ENCODE data around the gene LRBA.
A peak's percentile ranks its signal among the peaks of the same experiment; 100 is the strongest.
"Not testable (repeated sequence)": the region's sequence is repeated elsewhere in the genome, so short reads cannot be mapped to it uniquely, and the experiment has no call there.

Gene LRBA

DNA sequence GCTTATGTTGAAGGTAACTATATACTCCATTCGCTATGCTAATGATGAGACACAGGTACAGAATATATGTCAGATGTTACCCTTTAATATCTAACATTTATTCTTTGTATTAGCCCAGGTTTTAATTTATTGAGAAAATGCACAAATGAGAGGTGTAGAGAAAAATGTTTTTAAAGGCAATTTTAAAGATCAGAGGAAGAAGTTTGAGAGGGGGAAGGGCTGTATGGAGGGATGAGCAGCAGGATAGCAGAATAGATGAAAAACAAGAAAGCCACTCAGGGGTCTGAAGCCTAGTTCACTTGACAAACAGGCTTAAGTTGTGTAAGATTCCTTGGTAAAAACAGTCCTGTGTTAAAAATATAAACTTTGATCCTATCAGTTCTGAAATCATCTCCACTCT lies 429.5 kb downstream of the LRBA start:
- DNase-seq (ENCODE audit: low spot score), result no peak

GRCh38 chr4:150584111-150584915 lies 430.8 kb downstream of the LRBA start:
- no peak for DNase-seq (ENCODE audit: low spot score)

GRCh38 chr4:150583287-150584110 lies 431.6 kb downstream of the LRBA start:
- DNase-seq (ENCODE audit: low spot score), result no peak

- DNase-seq (ENCODE audit: low spot score), result no peak
Measured at GRCh38 chr4:150582873-150583286, 432.2 kb downstream of the LRBA start.

GRCh38 chr4:150582146-150582872 lies 432.8 kb downstream of the LRBA start, which contains the start of gene MAB21L2:
TSS of gene MAB21L2 (plus strand) at chr4:150582151. CDS start at chr4:150583030, 879 bp downstream.
- DNase-seq (ENCODE audit: low spot score), result no peak

GRCh38 chr4:150581641-150582051 lies 433.4 kb downstream of the LRBA start:
- DNase-seq (ENCODE audit: low spot score), result no peak

DNA sequence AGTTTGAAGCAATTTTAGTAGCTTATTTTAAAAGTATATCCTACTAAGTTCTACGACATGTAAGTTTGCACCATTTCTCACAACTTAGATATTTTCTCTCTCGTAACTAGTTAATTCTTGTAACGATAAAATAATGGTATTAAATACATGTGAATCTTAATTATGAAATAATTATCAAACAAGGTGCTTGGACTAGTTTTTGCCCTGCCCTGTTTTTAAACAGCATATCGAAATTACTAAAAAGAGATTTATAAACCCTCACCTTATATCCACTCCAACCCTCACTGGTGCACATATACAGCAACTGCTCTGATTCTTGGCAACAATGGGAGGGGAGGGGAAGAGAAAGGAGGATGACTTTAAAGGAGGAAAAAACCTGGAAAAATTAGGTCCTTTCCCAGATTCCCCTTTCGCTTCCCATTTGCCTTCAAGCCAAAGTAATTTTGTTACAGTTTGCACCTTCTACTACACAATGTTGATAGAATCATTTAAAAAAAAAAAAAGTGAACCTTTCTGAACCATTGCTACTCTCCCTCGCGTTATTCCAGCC lies 434.0 kb downstream of the LRBA start:
- DNase-seq (ENCODE audit: low spot score), result no peak

DNA sequence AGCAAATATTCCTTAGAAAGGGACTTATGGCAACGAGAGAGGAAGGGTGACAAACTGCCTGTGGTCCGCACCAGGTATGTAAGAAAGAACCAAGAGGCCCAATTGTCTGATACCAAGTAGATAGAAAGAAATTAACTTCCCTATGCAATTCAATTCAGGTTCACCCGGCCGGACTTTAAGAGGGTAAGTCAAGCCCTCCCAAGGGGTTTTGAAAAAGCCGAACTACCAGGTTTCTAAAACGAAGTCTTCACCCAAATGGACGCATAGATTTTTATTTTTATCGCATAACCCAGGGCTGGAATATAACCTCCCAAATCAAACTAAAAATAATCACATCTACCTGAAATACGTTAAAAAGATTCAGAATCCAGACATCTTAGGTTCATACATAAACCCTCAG lies 434.8 kb downstream of the LRBA start:
- no peak for DNase-seq (ENCODE audit: low spot score)

DNA sequence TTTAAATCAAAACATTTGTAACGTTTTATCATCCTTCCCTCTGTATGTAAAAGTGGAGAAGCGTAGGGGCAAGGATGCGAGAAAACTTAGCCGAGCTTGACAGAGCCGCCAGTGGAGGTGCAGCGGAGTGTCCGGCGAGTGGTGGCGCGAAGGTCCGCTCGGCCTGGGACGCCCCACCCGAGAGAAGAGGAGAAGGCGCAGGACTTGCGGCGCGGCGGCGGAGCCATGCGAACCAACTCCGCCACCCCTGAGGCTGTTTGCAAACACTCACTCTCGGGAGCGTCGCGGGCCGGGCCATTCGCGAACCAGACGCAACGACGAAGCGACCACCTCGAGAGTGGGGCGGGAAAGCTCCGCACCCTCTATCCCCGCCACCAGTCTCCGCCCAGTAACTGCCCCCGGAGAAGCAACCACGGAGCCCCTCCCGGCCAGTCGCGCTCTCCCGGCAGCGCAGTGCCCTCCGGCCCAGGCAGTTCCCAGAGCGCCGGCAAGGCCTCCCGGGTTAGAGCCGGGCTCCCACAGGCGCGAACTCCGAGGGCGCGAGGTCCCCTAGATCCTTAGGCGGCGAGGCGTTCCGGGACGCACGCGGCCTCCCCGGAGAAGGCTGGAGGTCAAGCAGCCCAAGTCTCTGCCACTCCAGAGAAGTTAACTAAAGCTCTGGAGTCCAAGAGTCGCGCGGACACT lies 435.4 kb downstream of the LRBA start:
- DNase-seq (ENCODE audit: low spot score), result no peak

- no peak for DNase-seq (ENCODE audit: low spot score)
Measured at GRCh38 chr4:150578745-150579501, 436.2 kb downstream of the LRBA start.

GRCh38 chr4:150577796-150578195 lies 437.3 kb downstream of the LRBA start:
- no peak for DNase-seq (ENCODE audit: low spot score)

- DNase-seq (ENCODE audit: low spot score), result no peak
Measured at GRCh38 chr4:150574678-150575077, 440.4 kb downstream of the LRBA start.

DNA sequence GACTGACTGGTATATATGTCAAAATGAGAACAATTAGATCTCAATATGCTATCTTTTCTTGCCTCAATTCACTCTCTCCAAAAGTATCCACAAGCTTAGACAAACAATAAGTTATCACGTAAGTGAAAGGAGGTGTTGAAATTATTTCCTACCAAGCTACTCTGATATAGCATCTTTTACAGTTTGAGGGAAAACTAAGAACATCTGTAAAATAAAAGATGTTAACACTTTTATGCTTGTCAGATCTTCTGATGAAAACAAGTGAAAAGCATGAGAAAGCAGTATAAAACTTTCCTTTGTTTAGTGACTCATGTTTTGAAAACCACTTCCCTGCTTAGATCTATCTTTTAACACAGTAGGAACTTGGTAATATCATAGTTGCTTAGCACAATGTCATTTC lies 441.6 kb downstream of the LRBA start:
- DNase-seq (ENCODE audit: low spot score), result no peak

DNA sequence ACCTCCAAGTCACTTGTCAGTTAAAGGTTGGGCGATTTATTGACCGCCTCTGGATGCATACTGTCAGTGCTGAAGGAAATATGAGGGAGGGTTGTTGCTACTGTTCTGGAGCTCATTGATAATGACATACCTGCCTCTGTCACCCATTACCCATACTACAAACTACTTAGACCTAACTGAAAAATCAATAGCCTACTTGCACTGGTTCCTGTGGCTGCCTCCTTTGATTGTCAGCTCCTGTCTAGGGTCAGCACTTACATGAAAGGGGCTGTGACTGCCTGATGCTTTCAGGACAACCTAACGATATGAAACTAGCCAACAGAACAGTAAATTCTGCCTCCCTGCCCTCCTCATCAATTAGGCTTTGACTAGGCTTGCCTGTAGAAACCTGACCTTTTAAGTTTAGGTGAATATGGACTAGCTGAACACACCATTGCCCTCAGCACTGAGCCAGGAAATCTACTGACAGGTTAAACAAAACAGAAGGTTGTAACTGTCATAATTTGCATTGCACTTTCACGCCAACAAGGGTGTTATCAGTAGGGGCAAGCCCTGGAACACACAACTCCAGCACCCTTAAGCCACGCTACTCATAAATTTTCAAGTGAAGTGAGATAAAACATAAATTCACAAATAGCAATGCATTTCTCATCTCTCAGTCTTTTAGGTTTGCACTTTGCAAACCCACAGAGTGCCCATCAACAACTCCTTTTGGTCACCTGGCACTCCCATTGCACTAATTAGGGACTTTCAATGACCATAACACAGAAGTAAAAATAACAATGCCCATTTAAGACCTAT lies 442.2 kb downstream of the LRBA start:
- peak; percentile 12 for DNase-seq (ENCODE audit: low spot score)

- DNase-seq (ENCODE audit: low spot score), result no peak
Measured at GRCh38 chr4:150570862-150571261, 444.2 kb downstream of the LRBA start.

GRCh38 chr4:150569998-150570535 lies 445.0 kb downstream of the LRBA start:
- DNase-seq (ENCODE audit: low spot score), result no peak

- DNase-seq (ENCODE audit: low spot score), result no peak
Measured at GRCh38 chr4:150569384-150569987, 445.6 kb downstream of the LRBA start.

- DNase-seq (ENCODE audit: low spot score), result no peak
Measured at GRCh38 chr4:150567070-150567469, 448.0 kb downstream of the LRBA start.

GRCh38 chr4:150564967-150565366 lies 450.1 kb downstream of the LRBA start:
- DNase-seq (ENCODE audit: low spot score), result not testable (repeated sequence)
